SK-N-SH (cell line): ENCODE data around the gene HM13. TPM values are rescaled to one million over a fixed set of nuclear protein-coding genes. Genes with fewer than 3 reads are reported as not detected.
"Not testable (repeated sequence)": the region's sequence is repeated elsewhere in the genome, so short reads cannot be mapped to it uniquely, and the experiment has no call there.

Source experiments
- CTCF ChIA-PET: fragments of 300-600, 350-600 bp; formaldehyde crosslinking; extraction: SDS; loops from one replicate; lab custom pipeline; 2021; lab: Yijun Ruan, JAX
- POLR2A ChIA-PET: fragments of 350-600 bp; sonication (Branson Sonifier 250); formaldehyde crosslinking; extraction: SDS; loops from one replicate; lab custom pipeline; 2020; ENCODE audit warnings: antibody characterized with exemption, inconsistent platforms; lab: Yijun Ruan, JAX
- DNase-seq: peaks from one replicate; pipeline ENCODE4 v3.0.0; 2012
- H2AFZ ChIP-seq: fragments of 200-600 bp; sonication (generic); 2 replicates; pipeline ENCODE4 v1.8.1; 2016; ENCODE audit warnings: antibody characterized with exemption, mild to moderate bottlenecking, low read depth
- H3F3A ChIP-seq: fragments of 200-600 bp; sonication (generic); replicated peaks from 2 replicates; pipeline ENCODE3; 2016; ENCODE audit warnings: antibody characterized with exemption, mild to moderate bottlenecking; ENCODE audit not compliant: insufficient read depth
- H3K27ac ChIP-seq, 2 experiments: fragments of 200-500 bp in 1 of 2; fragments of 200-600 bp in 1 of 2; sonication (Bioruptor generic) in 1 of 2; sonication (generic), shearing (Covaris generic) in 1 of 2; 2 replicates each; pipeline versions ENCODE4 v1.5.1 to v1.6.1; 2014 to 2016; ENCODE audit warnings: low read depth in 2 of 2, inconsistent platforms in 1 of 2, low read length in 1 of 2, mild to moderate bottlenecking in 1 of 2, mixed read lengths in 1 of 2
- H3K27me3 ChIP-seq: fragments of 200-600 bp; sonication (generic), shearing (Covaris generic); 2 replicates; pipeline ENCODE4 v1.6.1; 2016; ENCODE audit warnings: mixed run types; ENCODE audit not compliant: insufficient read depth
- H3K36me3 ChIP-seq, 2 experiments: fragments of 200-500 bp in 1 of 2; fragments of 200-600 bp in 1 of 2; sonication (Bioruptor generic) in 1 of 2; sonication (generic) in 1 of 2; replicated peaks in 1 of 2; 2 replicates each; pipeline versions ENCODE3 to v1.5.1; 2014 to 2016; ENCODE audit warnings: low read length in 1 of 2, mild to moderate bottlenecking in 1 of 2; ENCODE audit not compliant: insufficient read depth in 2 of 2, control insufficient read depth in 1 of 2
- H3K4me1 ChIP-seq, 2 experiments: fragments of 200-500 bp in 1 of 2; fragments of 200-600 bp in 1 of 2; sonication (Bioruptor generic) in 1 of 2; sonication (generic), shearing (Covaris generic) in 1 of 2; 2 replicates each; pipeline versions ENCODE4 v1.5.1 to v1.6.1; 2014 to 2016; ENCODE audit warnings: low read depth in 1 of 2, low read length in 1 of 2, mixed run types in 1 of 2; ENCODE audit not compliant: insufficient read depth in 2 of 2, control insufficient read depth in 1 of 2
- H3K4me2 ChIP-seq: fragments of 200-600 bp; sonication (generic), shearing (Covaris generic); 2 replicates; pipeline ENCODE4 v1.6.1; 2017; ENCODE audit warnings: mixed run types
- H3K4me3 ChIP-seq, 2 experiments: fragments of 200-500 bp in 1 of 2; fragments of 200-600 bp in 1 of 2; sonication (Bioruptor generic) in 1 of 2; sonication (generic), shearing (Covaris generic) in 1 of 2; 2 replicates each; pipeline versions ENCODE4 v1.5.1 to v1.8.1; 2014 to 2016; ENCODE audit warnings: low read depth in 2 of 2, inconsistent platforms in 1 of 2, low read length in 1 of 2, mild to moderate bottlenecking in 1 of 2, mixed read lengths in 1 of 2, moderate library complexity in 1 of 2
- H3K79me2 ChIP-seq: fragments of 200-600 bp; sonication (generic); 2 replicates; pipeline ENCODE4 v1.8.1; 2017; ENCODE audit warnings: mild to moderate bottlenecking; ENCODE audit not compliant: insufficient read depth
- H3K9ac ChIP-seq: fragments of 200-600 bp; sonication (generic); 2 replicates; pipeline ENCODE4 v1.6.1; 2017; ENCODE audit warnings: mixed run types
- H3K9me2 ChIP-seq: fragments of 200-600 bp; sonication (generic); 2 replicates; pipeline ENCODE4 v1.6.1; 2017; ENCODE audit warnings: mixed run types
- H3K9me3 ChIP-seq: fragments of 200-600 bp; sonication (generic); 2 replicates; pipeline ENCODE4 v1.6.1; 2017; ENCODE audit warnings: mixed run types, mild to moderate bottlenecking, moderate library complexity
- H4K20me1 ChIP-seq: fragments of 200-600 bp; sonication (generic); 2 replicates; pipeline ENCODE4 v1.6.1; 2017; ENCODE audit warnings: mild to moderate bottlenecking, mixed run types; ENCODE audit not compliant: insufficient read depth
- CHD2 ChIP-seq: fragments of 150-350 bp; IDR thresholded peaks from 2 replicates; pipeline ENCODE4 v1.6.1; 2018; ENCODE audit warnings: low read length; ENCODE audit not compliant: partially characterized antibody
- EP300 ChIP-seq, 2 experiments: IDR thresholded peaks; 2 replicates each; pipeline versions ENCODE4 v1.4.0 to v1.6.1; 2012; ENCODE audit warnings: borderline replicate concordance in 1 of 2, low read depth in 1 of 2, low read length in 1 of 2
- GABPA ChIP-seq: IDR thresholded peaks from 2 replicates; pipeline ENCODE4 v1.4.0; 2012; ENCODE audit warnings: low read depth, mild to moderate bottlenecking
- GATA2 ChIP-seq: sonication (generic); formaldehyde crosslinking; IDR thresholded peaks from 2 replicates; pipeline ENCODE4 v1.5.0; 2020; ENCODE audit warnings: mild to moderate bottlenecking, missing genetic modification reagents
- MXI1 ChIP-seq: IDR thresholded peaks from 2 replicates; pipeline ENCODE4 v1.6.1; 2012; ENCODE audit warnings: mild to moderate bottlenecking, low read depth, low read length, improper control_type of control experiment
- POLR2AphosphoS5 ChIP-seq: IDR thresholded peaks from 2 replicates; pipeline ENCODE4 v1.6.1; 2012; ENCODE audit warnings: low read depth, low read length
- RAD21 ChIP-seq: IDR thresholded peaks from 2 replicates; pipeline ENCODE4 v1.6.1; 2012; ENCODE audit warnings: mild to moderate bottlenecking, low read length
- RCOR1 ChIP-seq: fragments of 150-350 bp; IDR thresholded peaks from 2 replicates; pipeline ENCODE4 v1.6.1; 2017; ENCODE audit warnings: antibody characterized with exemption, low read length
- REST ChIP-seq: IDR thresholded peaks from 2 replicates; pipeline ENCODE4 v1.6.1; 2012; ENCODE audit warnings: mild to moderate bottlenecking, low read depth, low read length, moderate library complexity
- RXRA ChIP-seq: IDR thresholded peaks from 2 replicates; pipeline ENCODE4 v1.4.0; 2012; ENCODE audit warnings: low read depth, mild to moderate bottlenecking, borderline replicate concordance
- TCF12 ChIP-seq: IDR thresholded peaks from 2 replicates; pipeline ENCODE4 v1.4.0; 2012
- WGBS: methylation state at CpG from one replicate; pipeline ENCODE4 v1.1.6; 2017; ENCODE audit warnings: low lambda C conversion rate; 5-methylcytosine and 5-hydroxymethylcytosine counted together
- polyA plus RNA-seq, 3 experiments: library from polyadenylated mRNA; depleted of rRNA; stranded (reverse); fragments of >200 nt; gene quantifications; 2 replicates each; pipeline ENCODE4 v1.2.3, GENCODE V29; 2012
- TF ChIP-seq, protein P1 (sequence below): IDR thresholded peaks from 2 replicates; pipeline ENCODE4 v1.4.0; 2012; ENCODE audit warnings: low read depth

HM13 gene
- polyA plus RNA-seq, 1 of the 3 experiments (the other 2 are of a cell fraction), result 160 TPM

DNA sequence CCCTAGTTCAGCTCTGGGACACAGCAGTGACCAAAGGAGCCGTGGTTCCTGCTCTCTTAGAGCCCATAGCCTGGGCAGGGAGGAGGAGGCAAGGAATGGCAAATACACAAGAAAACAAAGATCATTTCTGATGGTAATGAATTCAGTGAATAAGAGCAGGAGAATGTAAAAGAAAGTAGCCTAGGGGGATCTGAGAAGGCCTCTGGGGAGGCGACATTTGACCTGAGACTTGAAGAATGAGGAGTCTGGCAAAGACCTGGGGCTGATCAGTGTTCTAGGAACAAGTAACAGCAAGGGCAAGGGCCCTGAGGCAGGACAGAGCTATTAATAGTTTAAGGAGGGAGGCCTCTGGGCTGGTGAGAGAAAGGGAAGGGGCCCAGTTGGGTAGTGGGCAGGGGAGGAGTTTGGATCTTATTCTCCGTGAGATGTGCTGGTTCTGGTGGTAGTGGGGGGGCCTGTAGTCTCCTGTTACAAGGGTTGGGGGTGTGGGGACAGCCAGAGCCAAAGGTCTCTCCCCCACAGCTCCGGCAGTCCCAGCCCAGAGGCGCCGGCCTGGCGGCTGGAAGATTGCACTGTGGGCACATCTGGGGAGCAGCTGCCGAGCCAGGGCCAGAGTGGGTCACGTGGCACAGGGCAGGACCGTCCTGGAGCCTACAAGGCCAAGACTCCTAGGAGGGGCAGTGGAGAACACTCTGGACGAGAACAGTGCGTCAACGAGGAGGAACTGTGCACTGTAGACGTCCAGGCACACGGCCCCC, 81.6 kb downstream of the HM13 start (continued):
- no peak for TF ChIP-seq REST
- peak; percentile 53; the same call in 1 of the 2 replicates for TF ChIP-seq RCOR1
- TF ChIP-seq EP300 (IDR thresholded peaks at IDR 0.05; ENCODE audit: borderline replicate concordance in 1 of 2, low read depth in 1 of 2, low read length in 1 of 2), result peak; percentile 74 to 92
- TF ChIP-seq GABPA, result no peak
- TF ChIP-seq POLR2AphosphoS5, result peak; percentile 78

GRCh38 chr20:31596412-31596715, 82.1 kb downstream of the HM13 start:
- ChIA-PET CTCF (interaction anchor here (1.2 to 33.9 kb wide), 7 partner anchors 8 to 128 kb away, joined by 3 to 1802 read pairs (median 5); partner anchors contain the start of gene ID1), POLR2A (interaction anchor here (0.9 to 3.1 kb wide), 6 partner anchors 9 to 28 kb away, joined by 3 to 51 read pairs (median 12); partner anchors contain the start of gene ID1)
- H3K4me2 ChIP-seq, result peak overlapping the region; percentile 26; the same call in 1 of the 2 replicates
- peak overlapping the region; percentile 34; the same call in 1 of the 2 replicates for H3K9ac ChIP-seq
- H3K27me3 ChIP-seq, DNase-seq, H3K36me3 ChIP-seq, H3K9me2 ChIP-seq, H4K20me1 ChIP-seq, H3K4me3 ChIP-seq, H3K9me3 ChIP-seq, H3K79me2 ChIP-seq: not testable (repeated sequence)
- peak overlapping the region; percentile 70; the same call in 1 of the 2 replicates for H2AFZ ChIP-seq
- TF ChIP-seq, protein P1, sequence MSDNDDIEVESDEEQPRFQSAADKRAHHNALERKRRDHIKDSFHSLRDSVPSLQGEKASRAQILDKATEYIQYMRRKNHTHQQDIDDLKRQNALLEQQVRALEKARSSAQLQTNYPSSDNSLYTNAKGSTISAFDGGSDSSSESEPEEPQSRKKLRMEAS, result 0 out of 2 replicates have a peak, but pooled peaks have one; percentile 1
- H3K27ac ChIP-seq, result peak overlapping the region; percentile 86 to 91
- H3K4me1 ChIP-seq, result peaks cover 6 to 10% of the 10 kb centered on the region in 2 experiments; a peak in 1 of 4 replicates
- peaks cover 46% of the 10 kb centered on the region for H3F3A ChIP-seq
- WGBS, result 61% methylated on average over 4 of the region's 4 CpGs

DNA sequence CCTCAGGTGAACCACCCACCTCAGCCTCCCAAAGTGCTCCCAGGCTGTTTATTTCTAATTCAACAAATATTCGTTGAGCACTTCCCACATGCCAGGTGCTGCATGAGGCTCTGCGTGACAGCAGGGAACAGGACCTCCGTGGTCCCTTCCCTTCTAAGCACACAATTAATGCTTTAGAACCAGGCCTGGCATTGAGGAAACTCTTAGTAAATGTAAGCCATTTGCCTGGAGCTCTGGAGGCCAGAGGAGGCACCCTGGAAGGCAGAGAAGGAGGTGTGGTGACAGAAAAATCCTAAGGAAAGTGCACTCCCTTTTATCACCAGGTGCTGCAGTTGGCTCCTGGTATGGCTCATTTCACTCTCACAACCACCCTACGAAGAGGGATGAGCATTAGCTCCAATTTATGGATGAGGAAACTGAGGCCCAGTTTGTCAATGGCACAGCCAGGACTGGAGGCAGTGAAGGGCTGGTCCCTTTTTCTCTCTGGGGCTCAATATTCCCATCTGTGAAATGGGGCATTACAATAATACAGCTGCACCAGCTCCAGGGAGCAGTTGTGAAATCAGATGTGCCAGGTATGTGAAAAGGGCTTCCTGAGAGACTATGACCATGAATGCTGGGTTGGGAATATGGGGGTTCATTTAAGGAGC, 82.7 kb downstream of the HM13 start:
- Histone ChIP-seq H3F3A (peaks cover 46% of the 10 kb centered on the region), H3K79me2 (peaks cover 3% of the 10 kb centered on the region; the same call in 1 of the 2 replicates), H3K4me3 (no peak overlapping the region), H3K27ac (peak overlapping the region; percentile 31 to 91), H3K4me2 (no peak overlapping the region), H3K9me2 (no peaks in the 10 kb centered on the region), H3K36me3 (no peaks in the 10 kb centered on the region), H3K9ac (peak overlapping the region; percentile 31; the same call in 1 of the 2 replicates), H3K4me1 (peaks cover 6 to 10% of the 10 kb centered on the region in 2 experiments; a peak in 1 of 4 replicates), H3K27me3 (no peaks in the 10 kb centered on the region), H3K9me3 (no peaks in the 10 kb centered on the region), H4K20me1 (no peaks in the 10 kb centered on the region), H2AFZ (no peak overlapping the region)
- DNase-seq, result no peak
- ChIA-PET CTCF (interaction anchor here (1.4 to 33.9 kb wide), 6 partner anchors 8 to 127 kb away, joined by 4 to 1802 read pairs (median 6); partner anchors contain the start of gene ID1), POLR2A (interaction anchor here (0.9 to 3.1 kb wide), 5 partner anchors 9 to 28 kb away, joined by 3 to 51 read pairs (median 15); partner anchors contain the start of gene ID1)
- TF ChIP-seq TCF12 (no peak), MXI1 (no peak), CHD2 (no peak), RXRA (no peak), GATA2 (CRISPR knock-in tag) (no peak), RAD21 (no peak), EP300 (IDR thresholded peaks at IDR 0.05; ENCODE audit: borderline replicate concordance in 1 of 2, low read depth in 1 of 2, low read length in 1 of 2) (no peak)
- TF ChIP-seq, protein P1, result no peak
- 64% methylated on average over 4 of the region's 4 CpGs for WGBS
